HT1080 (cell line): ENCODE measurements around the gene TNFRSF21. TPM values are rescaled to one million over a fixed set of nuclear protein-coding genes. Genes with fewer than 3 reads are reported as not detected.
"Not testable (repeated sequence)": the region's sequence is repeated elsewhere in the genome, so short reads cannot be mapped to it uniquely, and the experiment has no call there.

ENCODE experiments used
- DNase-seq: peaks from one replicate; pipeline ENCODE4 v3.0.0-alpha.2; 2015; ENCODE audit warnings: low read depth
- polyA plus RNA-seq, 2 experiments: library from polyadenylated mRNA; depleted of rRNA; stranded (reverse); fragments of >200 nt; gene quantifications; 2 replicates each; pipeline ENCODE4 v1.2.3, GENCODE V29; 2015
- total RNA-seq: library from RNA; depleted of rRNA; stranded (reverse); fragments of >200 nt; shearing (Covaris generic); gene quantifications from 2 replicates; pipeline ENCODE4 v1.2.3, GENCODE V29; 2014; rRNA removed

TNFRSF21 gene, protein sequence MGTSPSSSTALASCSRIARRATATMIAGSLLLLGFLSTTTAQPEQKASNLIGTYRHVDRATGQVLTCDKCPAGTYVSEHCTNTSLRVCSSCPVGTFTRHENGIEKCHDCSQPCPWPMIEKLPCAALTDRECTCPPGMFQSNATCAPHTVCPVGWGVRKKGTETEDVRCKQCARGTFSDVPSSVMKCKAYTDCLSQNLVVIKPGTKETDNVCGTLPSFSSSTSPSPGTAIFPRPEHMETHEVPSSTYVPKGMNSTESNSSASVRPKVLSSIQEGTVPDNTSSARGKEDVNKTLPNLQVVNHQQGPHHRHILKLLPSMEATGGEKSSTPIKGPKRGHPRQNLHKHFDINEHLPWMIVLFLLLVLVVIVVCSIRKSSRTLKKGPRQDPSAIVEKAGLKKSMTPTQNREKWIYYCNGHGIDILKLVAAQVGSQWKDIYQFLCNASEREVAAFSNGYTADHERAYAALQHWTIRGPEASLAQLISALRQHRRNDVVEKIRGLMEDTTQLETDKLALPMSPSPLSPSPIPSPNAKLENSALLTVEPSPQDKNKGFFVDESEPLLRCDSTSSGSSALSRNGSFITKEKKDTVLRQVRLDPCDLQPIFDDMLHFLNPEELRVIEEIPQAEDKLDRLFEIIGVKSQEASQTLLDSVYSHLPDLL
- total RNA-seq = 35.5 and 47.5 TPM in 2 replicates
- 47.5 and 60.8 TPM in 2 replicates for polyA plus RNA-seq (2015; cell fraction: cytosol; rRNA removed)
- polyA plus RNA-seq (2015; cell fraction: nucleus; rRNA removed) = 30.5 and 32.5 TPM in 2 replicates

DNA sequence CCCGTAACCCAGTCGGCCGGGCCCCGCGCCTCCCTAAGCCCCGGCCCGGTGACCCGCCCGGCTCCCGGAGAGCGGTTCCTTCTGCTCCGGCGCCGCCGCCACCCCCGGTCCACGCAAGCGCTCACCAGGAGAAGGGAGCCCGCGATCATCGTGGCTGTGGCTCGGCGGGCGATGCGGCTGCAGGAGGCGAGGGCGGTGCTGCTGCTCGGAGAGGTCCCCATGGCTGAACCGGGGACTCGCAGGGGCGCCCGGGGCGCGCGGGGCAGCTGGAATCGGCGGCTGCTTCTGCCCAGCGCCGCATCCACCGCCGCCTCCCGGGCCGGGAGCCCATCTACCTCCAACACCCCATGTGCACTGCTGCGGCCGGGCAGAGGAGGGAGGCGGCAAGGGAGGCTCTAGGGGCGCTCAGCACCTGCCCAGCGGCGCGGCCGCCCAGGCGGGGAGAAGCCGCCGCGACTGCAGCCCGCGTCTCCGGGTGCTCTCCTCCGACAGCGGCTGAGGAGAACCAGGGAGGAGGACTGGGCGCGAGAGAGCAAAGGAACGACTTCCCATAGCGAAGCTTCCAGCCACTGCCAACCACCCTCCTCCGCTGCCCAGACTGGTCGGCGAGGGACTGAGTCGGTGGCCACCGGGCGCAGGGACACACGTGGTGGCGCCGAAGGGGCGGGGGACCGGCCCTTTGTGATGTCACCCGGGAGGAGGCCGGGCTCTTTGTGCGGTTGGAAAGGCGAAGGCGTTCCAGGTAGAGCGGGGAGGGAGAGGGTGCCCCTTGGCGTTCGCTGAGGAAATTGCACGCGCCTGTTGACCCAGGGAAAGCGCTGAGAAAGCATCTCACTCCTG lies at the start of gene TNFRSF21:
TSS of gene TNFRSF21 (minus strand) at position 615 of the 840 bp plus-strand sequence. CDS start at position 221, 394 bp downstream.
- peak; percentile 92 for DNase-seq

- no peak for DNase-seq
Observed at GRCh38 chr6:47358440-47359225, 48.9 kb upstream of the TNFRSF21 start.

DNA sequence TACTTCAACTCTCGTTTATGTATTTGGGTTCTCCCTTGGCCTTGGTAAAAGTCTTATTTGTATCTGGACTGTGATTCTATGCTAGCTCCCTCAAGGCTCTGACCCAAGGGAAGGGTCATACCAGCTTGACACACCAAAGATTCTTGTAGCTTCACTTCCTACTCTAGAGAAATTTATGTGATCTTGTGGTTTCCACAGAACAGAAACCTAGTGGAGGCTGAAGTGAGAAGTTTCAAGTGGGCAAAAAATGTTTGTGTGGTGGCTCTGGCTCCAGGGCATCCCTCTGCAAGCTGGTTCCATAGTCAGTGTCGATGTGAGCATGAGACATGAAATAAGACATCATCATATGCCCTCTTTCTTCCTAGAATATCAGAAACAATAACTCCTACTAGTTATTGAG lies 48.1 kb upstream of the TNFRSF21 start:
- DNase-seq = no peak

GRCh38 chr6:47355496-47355895 lies 45.8 kb upstream of the TNFRSF21 start:
- DNase-seq = no peak

- DNase-seq = no peak
Observed at GRCh38 chr6:47353871-47354270, 44.2 kb upstream of the TNFRSF21 start.

DNA sequence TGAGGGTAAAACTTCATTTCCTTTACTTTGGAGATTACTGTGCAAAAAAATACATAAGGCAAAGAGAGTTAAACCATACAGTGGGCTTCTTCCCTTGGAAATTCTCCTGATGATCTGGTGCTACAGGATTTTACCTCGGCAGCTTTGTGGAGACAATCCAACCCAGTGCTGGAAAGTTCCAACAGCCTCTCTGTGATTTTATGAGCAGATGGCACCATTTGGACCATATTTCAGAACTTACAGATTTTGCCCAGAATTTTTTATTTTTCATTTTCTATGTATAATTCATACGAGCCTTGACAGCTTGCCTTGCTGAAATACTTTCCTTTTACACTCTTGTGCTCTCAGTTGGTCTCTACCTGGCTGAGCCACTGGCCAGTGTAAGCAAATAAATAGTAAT lies 43.3 kb upstream of the TNFRSF21 start:
- no peak for DNase-seq

DNA sequence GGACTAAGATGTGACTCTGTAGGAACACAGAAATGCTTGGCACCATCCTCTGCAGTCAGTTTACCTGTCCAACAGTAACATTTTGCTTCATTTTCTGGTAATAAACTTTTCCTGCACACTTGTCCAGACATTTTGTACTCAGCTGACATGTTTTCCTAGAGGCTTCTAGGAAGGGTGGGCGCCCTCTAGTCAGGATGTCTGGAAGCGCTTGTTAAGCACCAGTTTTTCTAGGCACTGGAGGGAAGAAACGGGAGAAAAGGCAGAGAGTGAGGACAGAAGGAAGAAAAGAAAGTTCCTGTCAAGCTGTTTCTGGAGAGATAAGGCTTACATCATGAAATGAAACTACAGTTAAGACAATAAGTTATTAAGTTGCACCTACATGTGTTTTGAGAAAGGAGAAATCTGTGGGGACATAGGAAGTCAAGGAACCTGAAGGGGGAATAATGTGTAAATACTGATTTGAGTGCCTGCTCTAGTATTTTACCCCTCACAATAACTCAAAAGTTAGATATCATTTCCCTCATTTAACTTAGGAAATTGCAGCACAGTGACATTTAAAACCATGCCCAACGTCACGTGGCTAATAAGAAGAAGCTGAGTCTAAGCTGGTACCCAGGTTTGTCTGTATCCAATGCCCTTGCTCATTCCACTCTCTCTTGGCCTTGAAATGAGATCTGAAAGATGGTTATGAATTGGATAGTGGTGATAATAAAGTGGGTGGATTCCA lies 42.7 kb upstream of the TNFRSF21 start:
- no peak for DNase-seq

- DNase-seq = no peak
Observed at GRCh38 chr6:47351621-47352020, 41.9 kb upstream of the TNFRSF21 start.

DNA sequence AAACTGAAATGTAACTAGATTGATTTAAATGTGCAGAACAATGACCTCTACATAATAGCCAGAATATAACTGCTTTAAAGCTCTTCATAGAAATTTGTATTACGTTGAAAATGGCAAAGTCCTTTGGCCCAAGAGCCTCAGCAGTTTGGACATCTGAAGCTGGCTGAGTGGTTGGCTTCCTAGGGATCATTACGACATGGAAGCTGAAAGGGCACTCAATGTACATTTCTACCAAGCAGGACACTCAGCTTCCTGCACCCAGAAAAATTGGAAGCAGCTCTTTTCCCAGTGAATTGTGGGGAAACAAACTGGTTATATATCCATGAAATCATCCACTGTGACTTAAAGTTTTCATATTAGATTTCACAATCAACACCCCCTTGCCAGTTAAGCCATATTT lies 40.2 kb upstream of the TNFRSF21 start:
- DNase-seq = no peak

DNA sequence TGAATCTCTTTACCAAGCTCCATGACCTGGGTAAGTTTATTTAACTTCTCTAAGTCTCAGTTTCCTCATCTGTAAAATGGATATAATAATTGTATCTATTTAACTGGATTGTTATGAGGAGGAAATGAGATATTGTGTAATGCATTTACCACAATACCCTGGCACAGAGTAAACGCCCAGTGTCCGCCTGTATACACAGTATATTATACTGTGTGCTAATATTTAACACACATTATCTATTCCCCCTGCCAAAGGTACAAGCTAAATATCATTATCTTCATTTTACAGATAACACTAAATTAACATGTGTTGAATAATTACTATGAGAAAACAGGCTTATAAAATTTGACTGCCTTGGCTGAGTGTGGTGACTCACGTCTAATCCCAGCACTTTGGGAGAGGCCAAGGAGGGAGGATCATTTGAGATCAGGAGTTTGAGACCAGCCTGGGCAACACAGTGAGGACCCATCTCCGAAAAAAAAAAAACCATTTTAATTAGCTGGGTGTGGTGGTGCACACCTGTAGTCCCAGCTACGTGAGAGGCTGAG lies 38.7 kb upstream of the TNFRSF21 start:
- no peak for DNase-seq

DNA sequence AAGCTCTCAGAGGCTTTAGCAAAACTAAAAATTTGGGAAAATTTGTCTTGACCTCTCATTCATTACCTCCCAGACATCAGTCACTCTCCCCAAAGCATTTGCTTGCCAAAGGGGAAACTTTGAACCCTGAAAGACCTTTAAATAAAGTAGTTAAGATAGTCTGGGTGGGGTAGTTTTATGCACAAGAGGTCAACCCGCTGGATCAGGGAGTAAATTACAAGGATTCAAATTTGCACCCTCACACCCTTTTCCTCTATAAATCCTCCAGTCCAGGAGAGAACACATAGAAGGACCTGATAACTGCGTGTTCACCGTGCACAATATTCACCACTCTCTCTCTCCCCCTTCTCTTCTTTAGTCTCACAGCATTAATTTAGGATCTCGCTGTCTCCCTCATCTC lies 36.1 kb upstream of the TNFRSF21 start:
- DNase-seq = no peak

DNA sequence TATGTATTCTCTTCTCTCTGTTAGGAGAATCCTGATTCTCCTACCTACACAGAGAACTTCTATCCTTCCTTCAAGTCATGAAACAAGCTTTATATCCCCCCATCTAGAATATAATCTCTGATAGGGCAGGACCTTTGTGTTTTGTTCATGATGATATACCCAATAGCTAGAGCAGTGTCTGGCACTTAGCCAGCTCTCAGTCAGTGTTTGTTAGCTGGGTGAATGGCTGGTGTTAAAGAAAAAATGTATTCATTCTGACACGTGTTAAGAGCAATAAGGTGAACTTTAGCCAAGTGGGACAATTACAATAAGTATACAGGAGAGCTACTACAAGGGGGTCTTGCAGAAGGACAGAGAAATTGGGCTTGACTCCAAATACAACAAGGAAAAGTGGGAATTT lies 34.3 kb upstream of the TNFRSF21 start:
- DNase-seq = no peak

GRCh38 chr6:47343600-47343999 lies 33.9 kb upstream of the TNFRSF21 start:
- DNase-seq = peak; percentile 53

DNA sequence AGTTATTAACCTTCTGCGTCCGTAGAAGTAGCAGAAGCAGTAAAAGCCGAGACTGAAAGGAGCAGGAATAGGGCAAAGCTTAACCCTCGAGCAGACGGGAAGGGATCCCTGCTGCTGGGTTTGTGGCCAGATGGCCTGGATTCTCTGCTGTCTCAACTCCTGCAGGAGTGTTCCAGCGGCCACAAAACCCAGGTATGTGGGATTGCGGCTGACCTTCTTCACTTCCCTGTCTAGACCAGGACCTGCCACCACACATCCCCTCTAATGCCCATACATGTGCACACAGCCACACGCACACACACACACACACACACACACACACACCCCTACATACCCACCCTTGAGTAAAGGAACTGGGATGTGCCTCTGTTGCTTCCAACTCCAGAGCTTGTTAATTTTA lies 33.1 kb upstream of the TNFRSF21 start:
- no peak for DNase-seq

GRCh38 chr6:47337519-47337918 lies 27.8 kb upstream of the TNFRSF21 start:
- DNase-seq = no peak

DNA sequence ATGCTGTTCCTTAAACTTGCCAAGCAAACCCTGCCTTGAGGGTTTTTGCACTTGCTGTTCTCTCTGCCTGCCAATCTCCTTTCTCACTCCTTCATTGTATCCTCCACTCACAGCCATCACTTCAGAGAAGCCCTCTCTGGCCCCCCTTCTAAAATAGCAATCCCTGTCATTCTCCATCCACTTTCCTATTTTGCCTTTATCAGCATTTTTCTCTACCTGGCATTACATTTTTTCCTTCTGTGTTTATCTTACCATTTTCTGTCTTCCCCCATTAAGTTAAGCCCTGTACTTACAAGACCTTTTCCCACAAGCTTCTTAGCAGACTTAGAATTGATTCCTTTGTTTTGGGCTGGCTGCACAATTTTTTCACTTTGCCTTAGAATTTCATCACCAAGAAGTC lies 26.6 kb upstream of the TNFRSF21 start:
- DNase-seq = no peak

GRCh38 chr6:47335466-47335865 lies 25.8 kb upstream of the TNFRSF21 start:
- DNase-seq = no peak

DNA sequence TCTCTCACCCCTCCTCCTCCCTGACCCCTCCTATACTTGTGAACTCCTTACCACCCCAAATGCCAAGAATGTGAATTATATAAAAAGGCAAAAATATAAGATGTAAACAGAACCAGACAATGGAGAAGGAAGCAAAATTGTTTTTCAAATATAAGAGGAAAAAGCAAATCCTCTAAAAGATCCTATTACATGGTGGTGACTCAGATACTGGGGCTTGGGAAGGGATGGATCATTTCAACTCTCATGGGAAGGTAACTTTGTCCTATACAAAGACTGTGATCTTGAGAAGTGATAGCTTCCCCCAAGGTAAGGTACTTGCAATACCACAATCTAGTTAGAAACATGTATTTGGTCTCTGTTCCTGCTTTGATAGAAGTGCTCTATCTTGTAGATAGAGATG lies 24.6 kb upstream of the TNFRSF21 start:
- DNase-seq = peak; percentile 36

DNA sequence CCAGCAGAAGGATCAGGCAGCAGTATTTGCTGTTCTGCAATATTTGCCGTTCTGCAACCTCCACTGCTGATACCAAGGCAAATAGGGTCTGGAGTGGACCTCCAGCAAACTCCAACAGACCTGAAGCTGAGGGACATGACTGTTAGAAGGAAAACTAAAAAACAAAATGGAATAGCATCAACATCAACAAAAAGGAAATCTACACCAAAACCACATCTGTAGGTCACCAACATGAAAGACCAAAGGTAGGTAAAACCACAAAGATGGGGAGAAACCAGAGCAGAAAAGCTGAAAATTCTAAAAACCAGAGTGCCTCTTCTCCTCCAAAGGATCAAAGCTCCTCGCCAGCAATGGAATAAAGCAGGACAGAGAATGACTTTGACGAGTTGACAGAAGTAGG lies 18.9 kb upstream of the TNFRSF21 start:
- not testable (repeated sequence) for DNase-seq

DNA sequence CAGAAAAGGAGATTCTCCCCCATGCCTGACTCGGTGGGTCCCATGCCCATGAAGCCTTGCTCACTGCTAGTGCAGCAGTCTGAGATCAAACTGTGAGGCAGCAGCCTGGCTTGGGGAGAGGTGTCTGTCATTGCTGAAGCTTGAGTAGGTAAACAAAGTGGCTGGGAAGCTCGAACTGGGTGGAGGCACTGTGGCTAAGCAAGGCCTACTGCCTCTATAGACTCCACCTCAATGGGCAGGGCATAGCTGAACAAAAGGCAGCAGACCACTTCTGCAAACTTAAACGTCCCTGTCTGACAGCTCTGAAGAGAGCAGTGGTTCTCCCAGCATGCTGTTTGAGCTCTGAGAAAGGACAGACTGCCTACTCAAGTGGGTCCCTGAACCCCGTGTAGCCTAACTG lies 18.4 kb upstream of the TNFRSF21 start:
- not testable (repeated sequence) for DNase-seq
